ENCODE results near the gene GAREM2.
"Not testable (repeated sequence)": the region's sequence is repeated elsewhere in the genome, so short reads cannot be mapped to it uniquely, and the experiment has no call there.

GAREM2 gene

DNA sequence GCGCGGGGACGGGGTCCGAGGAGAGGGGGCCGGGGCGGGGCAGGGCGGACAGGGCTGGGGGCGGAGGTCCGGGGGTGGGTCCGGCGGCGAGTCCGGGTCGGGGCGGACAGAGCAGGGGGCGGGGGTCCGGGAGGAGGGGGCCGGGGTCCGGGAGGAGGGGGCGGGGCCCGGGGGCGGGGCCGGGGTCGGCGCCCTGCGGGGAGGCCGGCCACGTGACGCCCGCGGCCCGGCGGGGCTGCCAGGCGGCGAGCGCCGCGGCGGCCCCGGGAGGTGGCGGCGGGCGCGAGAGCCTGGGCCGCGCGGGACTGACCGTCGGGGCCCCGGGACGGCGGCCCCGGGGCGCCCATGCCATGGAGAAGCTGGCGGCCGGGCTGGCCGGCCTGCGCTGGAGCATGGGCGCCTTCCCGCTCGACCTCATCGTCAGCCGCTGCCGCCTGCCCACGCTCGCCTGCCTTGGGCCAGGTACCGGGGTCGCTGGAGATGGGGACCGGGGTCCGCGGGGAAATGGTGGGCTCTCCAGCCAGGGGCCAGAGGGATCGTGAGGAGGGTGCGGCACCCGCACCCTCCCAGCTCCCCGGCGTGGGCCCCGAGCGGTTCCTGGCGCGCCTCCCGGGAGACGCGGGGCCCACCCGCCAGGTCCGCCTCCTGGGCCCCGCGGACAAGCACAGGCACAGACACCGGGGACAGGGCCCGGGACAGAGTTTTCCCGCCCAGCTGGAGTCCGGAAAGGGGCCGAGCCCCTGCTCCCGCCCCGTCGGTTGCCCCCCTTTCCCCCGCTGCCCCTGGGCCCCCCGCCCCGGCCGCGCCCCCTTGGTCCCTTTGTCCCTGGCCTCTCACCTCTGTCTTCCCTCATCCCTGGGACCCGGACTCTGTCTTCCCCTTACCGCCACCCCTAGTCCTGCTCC, at the start of gene GAREM2:
Gene GAREM2 (plus strand): TSS at position 218 of the 905 bp plus-strand sequence. CDS start 133 bp downstream, at position 351.
- DNase-seq (ENCODE audit: low read depth in 1 of 2, low spot score in 1 of 2), result no peak

DNA sequence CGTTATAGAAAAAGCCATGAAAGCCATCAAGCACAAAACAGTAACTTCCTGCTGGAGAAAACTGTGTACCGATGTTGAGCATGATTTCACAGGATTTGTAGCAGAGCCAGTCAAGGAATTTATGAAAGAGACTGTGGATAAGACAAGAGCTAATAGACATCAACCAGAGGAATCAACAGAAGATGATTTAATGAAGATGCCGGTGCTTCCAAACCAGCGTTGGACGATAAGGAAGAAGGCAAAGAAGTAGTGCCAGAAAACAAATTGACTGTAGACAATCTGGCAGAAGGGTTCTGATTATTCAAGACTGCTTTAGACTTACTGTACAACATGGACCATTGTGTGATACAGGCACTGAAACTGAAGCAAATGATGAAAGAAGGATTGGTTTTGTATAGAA, 49.5 kb upstream of the GAREM2 start:
- DNase-seq (ENCODE audit: low read depth in 1 of 2, low spot score in 1 of 2), result no peak

DNA sequence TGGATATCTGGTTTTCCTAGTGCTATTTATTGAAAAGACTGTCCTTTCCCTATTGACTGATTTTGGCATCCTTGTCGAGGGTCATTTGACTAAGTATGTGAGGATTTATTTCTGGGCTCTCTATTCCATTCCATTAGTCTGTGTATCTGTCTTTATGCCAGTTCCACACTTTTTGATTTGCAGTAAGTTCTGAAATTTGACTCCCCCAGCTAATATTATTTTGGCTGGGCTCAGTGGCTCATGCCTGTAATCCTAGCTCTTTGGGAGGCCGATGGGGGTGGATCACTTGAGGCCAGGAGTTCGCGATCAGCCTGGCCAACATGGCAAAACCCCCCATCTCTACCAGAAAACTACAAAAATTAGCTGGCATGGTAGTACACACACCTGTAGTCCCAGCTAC, 46.8 kb upstream of the GAREM2 start:
- DNase-seq (ENCODE audit: low read depth in 1 of 2, low spot score in 1 of 2), result no peak

DNA sequence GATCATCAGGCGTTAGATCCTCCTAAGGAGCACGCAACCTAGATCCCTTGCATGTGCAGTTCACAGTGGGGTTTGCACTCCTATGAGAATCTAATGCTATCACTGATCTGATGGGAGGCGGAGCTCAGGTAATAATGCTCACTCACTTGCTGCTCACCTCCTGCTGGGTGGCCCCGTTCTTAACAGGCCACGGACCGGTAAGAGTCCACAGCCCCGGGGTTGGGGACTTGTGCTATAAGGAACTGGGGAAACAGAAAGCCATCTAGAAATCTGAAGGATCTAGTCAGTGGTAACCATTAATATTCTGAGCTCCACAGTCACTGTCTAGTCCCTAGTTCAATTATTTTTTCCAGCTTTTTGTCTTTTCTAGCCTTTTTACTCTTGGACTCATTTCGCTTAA, 44.7 kb upstream of the GAREM2 start:
- DNase-seq (ENCODE audit: low read depth in 1 of 2, low spot score in 1 of 2), result no peak

DNA sequence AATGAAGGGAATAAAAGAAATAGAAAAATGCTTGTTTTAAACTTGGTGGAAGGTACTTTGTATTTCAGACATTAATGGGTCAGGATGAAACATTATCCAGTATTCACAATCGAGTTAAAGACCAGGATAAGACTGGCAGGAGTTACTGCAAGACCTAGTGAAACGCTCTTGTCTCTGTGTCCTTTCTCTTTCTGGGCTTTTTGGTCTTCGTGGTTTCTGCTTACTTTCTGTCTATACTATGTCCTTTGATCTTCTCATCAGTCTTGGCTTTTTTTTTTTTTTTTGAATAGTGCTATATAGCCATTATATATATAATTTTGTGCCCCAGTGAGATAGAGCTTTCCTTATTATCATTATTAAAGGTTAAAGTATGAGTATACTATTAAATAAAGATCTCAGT, 42.1 kb upstream of the GAREM2 start:
- DNase-seq (ENCODE audit: low read depth in 1 of 2, low spot score in 1 of 2), result no peak

DNA sequence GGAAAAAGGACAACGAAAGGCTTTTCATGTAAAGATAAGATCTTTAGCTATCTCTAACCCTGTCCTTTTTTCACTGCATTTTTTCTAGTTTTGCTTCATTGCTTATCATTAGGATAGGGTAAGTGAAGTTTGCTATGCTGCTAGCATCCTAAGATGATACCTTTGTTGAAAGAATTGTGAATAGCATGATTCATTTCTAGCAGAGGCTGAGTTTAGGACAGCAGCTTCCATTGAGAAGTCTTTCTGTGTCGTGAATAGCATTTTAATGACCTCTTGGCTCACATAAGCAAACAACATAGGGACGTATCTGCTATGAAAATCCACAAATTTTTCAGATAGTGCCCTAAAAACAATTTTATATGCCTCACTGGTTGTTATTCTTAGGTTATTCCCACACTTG, 36.4 kb upstream of the GAREM2 start:
- DNase-seq (ENCODE audit: low read depth in 1 of 2, low spot score in 1 of 2), result no peak

DNA sequence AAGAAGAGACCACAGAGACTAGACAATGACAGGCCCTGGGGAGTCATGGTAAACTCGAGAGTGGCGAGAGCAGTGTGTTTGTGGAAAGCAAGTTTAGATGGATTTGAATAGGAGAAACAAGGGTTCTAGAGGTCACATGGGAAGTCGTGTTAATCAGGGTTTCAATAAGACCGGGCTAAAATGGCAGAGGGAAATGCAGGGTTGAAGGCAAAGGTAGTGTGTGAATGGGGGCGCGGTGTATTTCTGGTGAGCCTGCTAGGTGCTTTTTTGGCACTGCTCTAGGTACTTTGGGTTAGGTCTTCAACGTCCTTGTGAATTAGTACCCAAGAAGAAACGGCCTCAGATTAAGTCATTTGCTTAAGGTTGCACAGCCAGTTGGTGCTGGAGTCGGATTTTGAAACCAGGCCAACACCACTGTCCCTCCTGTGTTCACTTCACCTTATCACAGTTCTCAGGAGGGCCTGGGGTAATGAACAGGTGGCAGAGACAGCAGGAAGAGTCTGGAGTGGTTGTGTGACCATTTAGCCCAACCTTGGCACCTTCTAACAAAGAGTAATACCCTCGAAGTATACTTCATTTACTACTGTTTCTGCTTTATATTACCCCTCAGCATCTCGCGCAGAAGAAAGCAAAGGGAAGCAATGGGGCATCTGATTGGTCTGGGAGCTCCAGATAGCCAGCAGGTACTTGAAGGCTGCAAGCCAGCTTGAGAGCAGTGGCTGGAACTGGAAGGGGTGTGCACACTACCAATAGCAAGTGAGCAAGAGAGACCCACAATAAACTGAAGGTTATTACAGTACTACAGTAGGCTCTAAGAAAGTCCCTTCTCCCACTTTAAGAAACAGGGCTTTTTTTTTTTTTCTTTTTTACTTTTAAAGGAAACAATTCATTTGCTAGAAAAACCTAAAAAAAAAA, 33.4 kb upstream of the GAREM2 start:
- DNase-seq (ENCODE audit: low read depth in 1 of 2, low spot score in 1 of 2), result no peak

DNA sequence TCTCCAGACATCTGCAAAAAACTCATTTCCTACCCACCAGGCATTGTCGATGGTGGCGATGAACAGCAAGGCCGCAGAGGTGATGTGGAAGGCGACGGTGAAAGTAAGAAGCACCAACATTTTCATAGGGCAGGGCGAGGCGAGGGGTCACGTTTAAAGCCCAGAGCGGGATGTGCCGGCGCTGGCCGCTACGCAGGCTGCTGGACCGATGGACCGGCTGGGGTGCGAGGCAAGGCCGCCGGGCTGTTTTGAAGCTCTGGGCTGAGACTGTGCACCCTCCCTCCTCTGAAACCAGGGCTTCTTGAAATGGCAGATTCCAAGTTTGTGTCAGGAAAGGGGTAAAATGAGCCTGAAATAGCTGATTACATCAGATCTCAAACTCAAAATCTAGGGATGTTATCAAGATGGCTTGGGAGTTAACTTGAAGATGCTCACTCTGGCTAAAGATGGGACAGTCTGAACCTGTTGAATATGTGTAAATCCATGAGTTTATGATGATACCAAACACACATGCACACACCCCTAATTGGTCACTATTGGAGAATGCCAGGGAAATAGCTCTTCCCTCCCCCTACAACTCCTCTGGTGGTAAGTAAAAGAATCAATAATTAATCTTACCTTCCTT, 31.6 kb upstream of the GAREM2 start:
- no peak for DNase-seq (ENCODE audit: low read depth in 1 of 2, low spot score in 1 of 2)

DNA sequence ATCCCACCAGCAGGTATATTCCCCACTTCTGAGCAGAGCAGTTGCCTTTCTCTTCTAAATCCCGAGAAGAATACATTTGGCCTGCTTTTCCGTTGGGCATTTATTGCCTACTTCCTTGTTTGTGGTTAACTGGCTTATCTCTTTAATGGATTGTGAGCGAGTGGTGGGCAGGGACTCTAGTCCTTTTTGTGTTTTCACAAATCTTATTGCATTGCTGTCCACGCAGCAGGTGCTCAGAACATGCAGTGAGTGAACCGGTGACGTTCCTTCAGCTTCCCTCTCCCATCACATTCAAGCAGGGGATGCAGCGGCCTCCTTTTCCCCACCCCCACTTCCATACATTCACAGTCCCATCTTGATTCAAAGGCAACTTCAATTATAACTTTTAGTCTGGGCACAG, 28.9 kb upstream of the GAREM2 start:
- no peak for DNase-seq (ENCODE audit: low read depth in 1 of 2, low spot score in 1 of 2)

DNA sequence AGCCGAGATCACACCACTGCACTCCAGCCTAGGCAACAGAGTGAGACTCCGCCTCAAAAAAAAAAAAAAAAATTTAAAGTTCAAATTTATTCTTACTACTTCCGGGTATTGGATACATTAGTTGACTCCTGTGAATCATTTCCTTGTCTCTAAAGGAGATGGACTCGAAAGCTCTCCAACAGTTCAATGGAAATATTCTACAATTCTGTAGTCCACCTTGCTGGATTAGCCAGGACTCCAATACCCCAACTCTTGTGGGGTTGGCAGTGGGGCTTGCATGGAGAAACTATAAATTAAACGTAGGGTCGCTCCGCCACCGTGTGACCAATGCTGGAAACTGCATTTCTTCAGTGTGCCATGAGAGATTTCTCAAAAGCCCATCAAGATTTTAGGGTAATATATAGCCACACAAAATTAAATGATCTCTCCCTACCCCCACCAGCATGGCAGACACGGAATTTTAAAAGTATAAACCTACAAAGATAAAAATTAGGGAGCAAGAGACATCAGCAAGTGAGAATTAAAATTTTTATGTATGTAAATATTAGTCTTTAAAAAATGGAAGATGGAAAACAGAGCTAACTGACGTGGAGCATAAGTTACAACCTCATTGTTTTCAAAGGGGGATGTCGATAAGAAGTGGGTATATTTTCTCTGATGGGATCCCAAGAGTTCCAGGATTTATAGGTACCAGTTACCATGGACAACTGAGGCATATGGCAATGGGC, 27.8 kb upstream of the GAREM2 start:
- peak; percentile 26 to 27 for DNase-seq (ENCODE audit: low read depth in 1 of 2, low spot score in 1 of 2)

DNA sequence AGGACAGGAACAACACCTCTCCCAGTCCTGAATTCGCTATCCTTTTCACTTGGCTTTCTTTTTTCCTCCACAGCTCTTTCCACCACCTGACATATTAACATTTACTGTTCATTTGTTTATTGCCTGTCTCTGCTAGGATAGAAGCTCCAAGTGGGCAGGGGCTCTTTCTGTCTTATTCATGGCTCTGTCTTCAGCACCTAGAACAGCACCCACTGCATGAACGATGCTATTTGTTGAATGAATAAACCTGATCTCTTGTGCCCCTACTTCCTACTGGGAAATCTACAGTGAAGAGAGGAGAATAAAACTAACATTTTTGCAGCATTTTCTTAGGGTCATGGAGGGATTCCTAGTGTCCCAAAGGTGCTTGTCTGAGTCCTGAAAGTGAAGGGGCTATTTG, 24.4 kb upstream of the GAREM2 start:
- no peak for DNase-seq (ENCODE audit: low read depth in 1 of 2, low spot score in 1 of 2)

DNA sequence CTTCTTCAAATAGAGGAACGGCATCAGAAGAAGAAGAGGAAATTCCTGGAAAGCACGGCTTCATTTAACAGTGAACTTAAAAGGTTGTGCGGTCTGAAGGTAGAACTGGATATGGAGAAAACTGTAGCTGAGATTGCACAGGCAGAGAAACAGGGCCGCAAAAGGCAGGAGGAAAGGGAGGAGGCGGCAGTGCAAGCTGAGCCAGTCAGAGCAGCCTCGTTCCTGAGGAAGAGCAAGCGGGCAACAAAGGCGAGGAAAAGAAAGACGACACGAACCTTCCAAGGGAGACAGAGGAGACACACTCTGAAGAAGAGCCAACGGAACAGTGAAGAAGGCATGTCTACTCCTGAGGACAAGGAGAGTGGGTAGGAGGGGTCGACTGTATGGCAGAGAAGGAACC, 22.6 kb upstream of the GAREM2 start:
- no peak for DNase-seq (ENCODE audit: low read depth in 1 of 2, low spot score in 1 of 2)

DNA sequence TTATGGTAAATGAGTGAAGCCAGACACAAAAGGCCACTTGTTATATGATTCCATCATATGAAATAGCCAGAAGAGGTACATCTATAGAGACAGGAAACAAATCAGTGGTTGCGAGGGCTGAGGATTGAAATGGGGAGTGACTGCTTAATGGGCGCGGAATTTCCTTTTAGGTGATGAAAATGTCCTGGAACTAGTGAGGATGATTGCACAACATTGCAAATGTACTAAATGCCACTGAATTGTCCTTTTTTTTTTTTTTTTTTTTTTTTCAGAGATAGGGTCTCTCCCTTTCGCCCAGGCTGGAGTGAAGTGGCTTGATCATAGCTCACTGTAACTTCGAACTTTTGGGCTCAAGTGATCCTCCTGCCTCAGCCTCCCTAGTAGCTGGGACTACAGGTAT, 15.3 kb upstream of the GAREM2 start:
- DNase-seq (ENCODE audit: low read depth in 1 of 2, low spot score in 1 of 2), result no peak

DNA sequence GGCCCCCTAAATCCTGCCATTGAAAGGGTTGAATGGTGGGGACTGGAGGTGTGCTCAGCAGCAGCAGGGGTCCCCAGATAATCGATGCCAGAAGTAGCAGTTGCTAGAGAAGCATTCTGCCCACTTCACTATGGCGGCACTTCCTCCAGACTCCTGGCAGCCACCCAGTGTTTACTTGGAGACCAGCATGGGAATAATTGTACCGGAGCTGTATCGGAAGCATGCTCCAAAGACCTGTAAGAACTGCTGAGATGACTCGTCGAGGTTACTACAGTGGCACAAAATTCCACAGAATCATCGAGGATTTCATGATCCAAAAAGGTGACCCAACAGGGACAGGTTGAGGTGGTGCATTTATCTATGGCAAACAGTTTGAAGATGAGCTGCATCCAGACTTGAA, 11.0 kb upstream of the GAREM2 start:
- no peak for DNase-seq (ENCODE audit: low read depth in 1 of 2, low spot score in 1 of 2)

DNA sequence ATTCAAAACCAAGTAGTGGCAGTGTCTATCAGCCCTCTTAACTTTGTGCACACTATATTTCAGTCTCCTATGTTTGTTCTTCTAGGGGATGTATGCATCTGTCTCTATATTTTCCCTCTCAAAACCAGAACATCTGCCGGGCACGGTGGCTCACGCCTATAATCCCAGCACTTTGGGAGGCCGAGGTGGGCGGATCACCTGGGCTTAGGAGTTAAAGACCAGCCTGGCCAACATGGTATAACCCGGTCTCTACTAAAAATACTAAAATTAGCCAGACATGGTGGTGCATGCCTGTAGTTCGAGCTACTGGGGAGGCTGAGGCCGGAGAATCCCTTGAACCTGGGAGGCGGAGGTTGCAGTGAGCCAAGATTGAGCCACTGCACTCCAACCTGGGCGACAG, 9.9 kb upstream of the GAREM2 start:
- DNase-seq (ENCODE audit: low read depth in 1 of 2, low spot score in 1 of 2), result no peak

DNA sequence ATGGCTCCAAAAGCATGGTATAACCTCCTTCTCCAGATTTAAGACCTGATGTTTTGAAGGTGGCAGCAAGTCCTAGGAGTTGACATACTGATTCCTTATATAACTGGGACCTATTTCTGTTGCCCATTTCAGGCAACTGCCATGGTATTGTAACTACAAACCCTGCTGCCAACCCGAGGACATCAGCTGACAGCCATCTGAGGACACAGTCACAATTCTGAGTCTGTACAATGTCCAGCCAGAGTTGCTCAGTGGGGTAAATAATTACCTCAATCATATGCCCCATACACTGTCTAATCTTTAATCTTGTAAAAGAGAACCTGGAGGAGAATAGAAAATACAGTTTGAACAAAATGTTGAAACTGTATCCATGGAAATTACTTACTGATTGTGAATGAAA, 8.7 kb upstream of the GAREM2 start:
- no peak for DNase-seq (ENCODE audit: low read depth in 1 of 2, low spot score in 1 of 2)

DNA sequence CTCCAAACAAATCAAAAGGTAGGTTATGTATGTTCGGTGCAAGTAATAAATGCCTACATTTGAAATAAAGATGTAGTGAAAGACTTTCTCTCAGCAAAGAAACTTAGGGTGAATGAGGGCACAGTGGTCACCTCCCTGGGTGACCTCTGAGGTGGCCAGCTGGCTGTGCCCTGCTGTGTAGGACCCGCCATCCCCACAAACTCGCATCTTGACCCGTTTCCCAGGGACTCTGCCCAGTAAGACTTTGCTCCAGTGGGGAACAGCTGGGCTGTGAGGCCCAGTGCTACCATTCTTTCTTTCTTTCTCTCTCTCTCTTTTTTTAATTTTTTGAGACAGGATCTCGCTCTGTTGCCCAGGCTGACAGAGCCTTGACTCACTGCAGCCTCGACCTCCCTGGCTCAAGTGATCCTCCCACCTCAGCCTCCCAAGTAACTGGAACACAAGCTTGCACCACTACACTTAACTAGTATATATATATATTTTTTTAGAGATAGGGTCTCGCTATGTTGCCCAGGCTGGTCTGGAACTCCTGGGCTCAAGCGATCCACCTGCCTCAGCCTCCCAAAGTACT, 8.2 kb upstream of the GAREM2 start:
- no peak for DNase-seq (ENCODE audit: low read depth in 1 of 2, low spot score in 1 of 2)

DNA sequence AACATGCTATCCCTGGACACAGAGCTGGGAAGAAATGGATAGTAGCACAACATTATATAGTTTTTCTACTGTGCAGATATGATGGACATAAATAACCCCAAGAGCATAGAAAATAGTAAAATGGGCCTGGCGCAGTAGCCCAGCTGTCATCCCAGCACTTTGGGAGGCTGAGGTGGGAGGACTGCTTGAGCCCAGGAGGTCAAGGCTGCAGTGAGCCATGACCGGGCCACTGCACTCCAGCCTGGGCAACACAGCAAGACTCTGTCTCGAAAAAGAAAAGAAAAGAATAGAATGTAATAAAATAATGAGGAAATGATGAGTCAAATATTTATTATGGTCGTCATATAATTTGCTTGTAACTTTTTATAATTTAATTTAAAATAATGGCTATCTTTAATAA, 7.5 kb upstream of the GAREM2 start:
- DNase-seq (ENCODE audit: low read depth in 1 of 2, low spot score in 1 of 2), result no peak

DNA sequence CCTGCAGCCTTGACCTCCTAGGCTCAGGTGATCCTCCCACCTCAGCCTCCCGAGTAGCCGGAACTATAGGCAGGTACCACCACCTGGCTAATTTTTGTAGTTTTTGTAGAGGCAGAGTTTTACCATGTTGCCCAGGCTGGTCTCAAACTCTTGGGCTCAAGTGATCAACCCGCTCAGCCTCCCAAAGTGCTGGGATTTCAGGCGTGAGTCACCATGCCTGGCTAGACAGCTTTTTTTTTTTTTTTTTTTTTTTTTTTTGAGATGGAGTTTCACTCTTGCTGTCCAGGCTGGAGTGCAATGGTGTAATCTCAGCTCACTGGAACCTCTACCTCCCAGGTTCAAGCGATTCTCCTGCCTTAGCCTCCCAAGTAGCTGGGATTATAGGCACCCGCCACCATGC, 6.3 kb upstream of the GAREM2 start:
- DNase-seq (ENCODE audit: low read depth in 1 of 2, low spot score in 1 of 2), result not testable (repeated sequence)

DNA sequence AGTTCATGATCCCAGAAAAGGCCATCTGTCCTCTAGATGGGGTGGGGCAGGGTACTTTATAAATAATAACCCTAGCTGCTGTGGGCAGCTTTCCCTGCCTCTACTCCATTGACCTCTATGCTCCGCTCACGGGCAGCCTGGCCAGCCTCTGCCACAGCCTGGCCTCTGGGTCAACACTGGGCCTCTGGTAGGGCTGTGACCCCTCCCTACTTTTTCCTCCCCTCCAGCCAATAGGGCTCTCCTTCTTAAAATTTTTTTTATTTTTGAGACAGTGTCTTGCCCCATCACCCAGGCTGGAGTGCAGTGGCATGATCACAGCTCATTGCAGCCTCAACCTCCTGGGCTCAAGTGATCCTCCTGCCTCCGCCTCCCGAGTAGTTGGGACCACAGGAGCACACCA, 4.1 kb upstream of the GAREM2 start:
- DNase-seq (ENCODE audit: low read depth in 1 of 2, low spot score in 1 of 2), result no peak

DNA sequence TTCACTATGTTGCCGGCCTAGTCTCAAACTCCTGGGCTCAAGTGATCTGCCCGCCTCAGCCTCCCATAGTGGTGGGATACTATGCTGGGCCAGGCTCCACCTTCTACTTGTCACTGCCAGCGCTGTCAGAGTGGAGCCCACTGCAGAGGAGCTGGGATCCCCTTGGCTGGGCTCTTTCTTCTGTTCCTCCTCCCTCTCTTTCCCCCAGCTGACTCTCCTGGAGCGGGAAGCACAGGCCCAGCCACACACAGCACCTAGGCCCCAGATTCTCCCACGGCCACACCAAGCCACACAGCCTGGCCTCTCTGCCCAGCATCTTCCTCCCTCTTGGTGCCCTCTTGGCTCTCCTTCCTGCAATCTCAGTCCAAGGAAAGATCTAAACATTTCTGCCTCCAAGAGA, 3.7 kb upstream of the GAREM2 start:
- no peak for DNase-seq (ENCODE audit: low read depth in 1 of 2, low spot score in 1 of 2)
